ENCODE results near the gene MAPK7. TPM values are rescaled to one million over a fixed set of nuclear protein-coding genes. Genes with fewer than 3 reads are reported as not detected.

MAPK7 gene
- total RNA-seq, 1 donor from 2014 or later, result 146 TPM

GRCh38 chr17:19412510-19412909 is 34.2 kb downstream of the MAPK7 start:
- Histone ChIP-seq H3K27me3 (no peaks in the 10 kb centered on the region), H3K9me3 (no peaks in the 10 kb centered on the region), H3K4me1 (peaks cover 0 to 3% of the 10 kb centered on the region in 2 donors), H3K4me3 (no peak overlapping the region), H3K27ac (no peak overlapping the region), H3K36me3 (no peaks in the 10 kb centered on the region)
- DNase-seq (ENCODE audit: low spot score in 2 of 2), result no peak
- intact Hi-C loops (cut with DNase I), result loop anchor here (5.0 kb wide), 1 partner anchor 50 kb away; the partner anchor contains the start of gene B9D1
- no peak for TF ChIP-seq CTCF (IDR thresholded peaks at IDR 0.05)

GRCh38 chr17:19412984-19413383 is 34.7 kb downstream of the MAPK7 start:
- H3K9me3 ChIP-seq, result no peaks in the 10 kb centered on the region
- H3K27me3 ChIP-seq, result no peaks in the 10 kb centered on the region
- no peaks in the 10 kb centered on the region for H3K36me3 ChIP-seq
- no peak overlapping the region for H3K4me3 ChIP-seq
- DNase-seq (ENCODE audit: low spot score in 2 of 2), result peak in 1 of 2 donors; percentile 55
- intact Hi-C loops (cut with DNase I), result loop anchor here (5.0 kb wide), 1 partner anchor 51 kb away; the partner anchor contains the start of gene B9D1
- TF ChIP-seq CTCF (IDR thresholded peaks at IDR 0.05), result no peak
- H3K4me1 ChIP-seq, result peaks cover 0 to 3% of the 10 kb centered on the region in 2 donors
- no peak overlapping the region for H3K27ac ChIP-seq

- TF ChIP-seq CTCF (IDR thresholded peaks at IDR 0.05), result no peak
- intact Hi-C loops (cut with DNase I), result loop anchor here (5.0 kb wide), 1 partner anchor 51 kb away; the partner anchor contains the start of gene B9D1
- DNase-seq (ENCODE audit: low spot score in 2 of 2), result peak in 1 of 2 donors; percentile 16
- Histone ChIP-seq H3K36me3 (no peaks in the 10 kb centered on the region), H3K9me3 (no peaks in the 10 kb centered on the region), H3K4me1 (peaks cover 0 to 3% of the 10 kb centered on the region in 2 donors), H3K4me3 (no peak overlapping the region), H3K27me3 (no peaks in the 10 kb centered on the region), H3K27ac (no peak overlapping the region)
These were observed 35.5 kb downstream of the MAPK7 start for GRCh38 chr17:19413761-19414160.

- TF ChIP-seq CTCF (IDR thresholded peaks at IDR 0.05), result no peak
- intact Hi-C loops (cut with DNase I), result loop anchor here (5.0 kb wide), 1 partner anchor 52 kb away; the partner anchor contains the start of gene B9D1
- Histone ChIP-seq H3K27ac (no peak overlapping the region), H3K36me3 (no peaks in the 10 kb centered on the region), H3K9me3 (no peaks in the 10 kb centered on the region), H3K27me3 (no peaks in the 10 kb centered on the region), H3K4me1 (peaks cover 0 to 3% of the 10 kb centered on the region in 2 donors), H3K4me3 (no peak overlapping the region)
- peak in 1 of 2 donors; percentile 52 for DNase-seq (ENCODE audit: low spot score in 2 of 2)
These were observed 36.3 kb downstream of the MAPK7 start for GRCh38 chr17:19414396-19415280.

GRCh38 chr17:19415311-19415710 is 37.0 kb downstream of the MAPK7 start:
- intact Hi-C loops (cut with DNase I), result no loop called here
- Histone ChIP-seq H3K36me3 (no peaks in the 10 kb centered on the region), H3K9me3 (no peaks in the 10 kb centered on the region), H3K27ac (no peak overlapping the region), H3K4me1 (peaks cover 0 to 3% of the 10 kb centered on the region in 2 donors), H3K27me3 (no peaks in the 10 kb centered on the region), H3K4me3 (no peak overlapping the region)
- no peak for TF ChIP-seq CTCF (IDR thresholded peaks at IDR 0.05)
- peak in 1 of 2 donors; percentile 55 for DNase-seq (ENCODE audit: low spot score in 2 of 2)
